WERI-Rb-1 (cell line): ENCODE measurements around the gene TGFBRAP1.

Source experiments
- DNase-seq: peaks from one replicate; pipeline ENCODE4 v3.0.0-alpha.2; 2020
- H3K27ac ChIP-seq: fragments of 250-450 bp; sonication (Bioruptor Pico); 2 replicates; pipeline ENCODE4 v1.5.1; 2020; ENCODE audit warnings: mild to moderate bottlenecking, moderate library complexity
- H3K27me3 ChIP-seq: fragments of 250-450 bp; sonication (Bioruptor Pico); 2 replicates; pipeline ENCODE4 v1.5.1; 2021; ENCODE audit warnings: mild to moderate bottlenecking, low read depth, moderate library complexity; ENCODE audit not compliant: insufficient read depth, severe bottlenecking
- H3K36me3 ChIP-seq: fragments of 250-450 bp; sonication (Bioruptor Pico); 2 replicates; pipeline ENCODE4 v1.5.1; 2020; ENCODE audit warnings: mild to moderate bottlenecking, moderate library complexity
- H3K4me3 ChIP-seq: 2 replicates; pipeline ENCODE4 v1.5.1; 2011; ENCODE audit warnings: low read depth, mild to moderate bottlenecking, control low read depth, low read length
- H3K9me3 ChIP-seq: fragments of 250-450 bp; sonication (Bioruptor Pico); 2 replicates; pipeline ENCODE4 v1.5.1; 2021; ENCODE audit warnings: mild to moderate bottlenecking, moderate library complexity; ENCODE audit not compliant: severe bottlenecking
- TF ChIP-seq, protein P1 (sequence below): IDR thresholded peaks from 2 replicates; pipeline ENCODE4 v1.5.1; 2011; ENCODE audit warnings: low read depth, mild to moderate bottlenecking, control low read depth, inconsistent platforms, low read length

The TGFBRAP1 gene

DNA sequence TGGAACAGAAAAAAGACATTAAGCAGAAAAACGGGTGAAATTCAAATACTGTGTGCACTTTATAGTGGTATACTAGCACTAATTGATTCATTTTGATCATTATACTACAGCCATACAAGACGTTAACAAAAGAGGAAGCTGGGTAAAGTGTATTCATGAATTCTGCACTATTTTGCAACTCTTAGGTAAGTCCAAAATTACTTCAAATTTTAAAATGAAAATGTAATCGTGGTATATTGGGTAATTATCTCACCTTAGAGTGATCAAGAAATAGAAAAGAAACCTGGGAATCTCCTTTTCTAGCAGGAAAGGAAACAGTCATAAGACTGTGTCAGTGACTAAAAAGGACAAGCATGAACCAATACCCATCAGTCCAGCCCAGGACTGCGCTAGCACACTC lies 5.4 kb downstream of the TGFBRAP1 start:
- Histone ChIP-seq H3K36me3 (peaks cover 8% of the 10 kb centered on the region), H3K9me3 (no peaks in the 10 kb centered on the region), H3K4me3 (no peak overlapping the region), H3K27ac (no peak overlapping the region), H3K27me3 (no peaks in the 10 kb centered on the region)
- no peak for DNase-seq
- TF ChIP-seq, protein P1, sequence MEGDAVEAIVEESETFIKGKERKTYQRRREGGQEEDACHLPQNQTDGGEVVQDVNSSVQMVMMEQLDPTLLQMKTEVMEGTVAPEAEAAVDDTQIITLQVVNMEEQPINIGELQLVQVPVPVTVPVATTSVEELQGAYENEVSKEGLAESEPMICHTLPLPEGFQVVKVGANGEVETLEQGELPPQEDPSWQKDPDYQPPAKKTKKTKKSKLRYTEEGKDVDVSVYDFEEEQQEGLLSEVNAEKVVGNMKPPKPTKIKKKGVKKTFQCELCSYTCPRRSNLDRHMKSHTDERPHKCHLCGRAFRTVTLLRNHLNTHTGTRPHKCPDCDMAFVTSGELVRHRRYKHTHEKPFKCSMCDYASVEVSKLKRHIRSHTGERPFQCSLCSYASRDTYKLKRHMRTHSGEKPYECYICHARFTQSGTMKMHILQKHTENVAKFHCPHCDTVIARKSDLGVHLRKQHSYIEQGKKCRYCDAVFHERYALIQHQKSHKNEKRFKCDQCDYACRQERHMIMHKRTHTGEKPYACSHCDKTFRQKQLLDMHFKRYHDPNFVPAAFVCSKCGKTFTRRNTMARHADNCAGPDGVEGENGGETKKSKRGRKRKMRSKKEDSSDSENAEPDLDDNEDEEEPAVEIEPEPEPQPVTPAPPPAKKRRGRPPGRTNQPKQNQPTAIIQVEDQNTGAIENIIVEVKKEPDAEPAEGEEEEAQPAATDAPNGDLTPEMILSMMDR = no peak

DNA sequence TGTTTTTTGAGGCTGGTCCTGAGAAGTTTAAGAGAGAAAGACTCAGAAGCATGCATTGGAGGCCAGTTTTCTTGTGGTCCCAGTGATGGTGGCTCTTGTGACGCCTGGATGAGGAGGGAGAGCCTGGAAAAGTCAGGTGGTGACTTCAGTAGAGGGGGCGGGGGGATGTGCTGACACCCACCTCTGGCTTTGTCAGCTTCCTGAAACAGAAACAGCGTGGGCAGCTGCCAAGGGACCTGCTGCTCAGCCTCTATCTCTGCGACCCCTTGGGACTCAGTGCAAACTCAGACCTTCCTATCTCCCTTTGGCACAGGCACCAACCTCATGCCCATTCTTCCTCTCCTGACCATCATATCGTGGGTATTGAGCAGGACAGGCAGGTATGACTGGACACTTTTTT lies 6.4 kb downstream of the TGFBRAP1 start:
- no peak for DNase-seq
- TF ChIP-seq, protein P1 = no peak
- peaks cover 8% of the 10 kb centered on the region for H3K36me3 ChIP-seq
- no peak overlapping the region for H3K4me3 ChIP-seq
- no peaks in the 10 kb centered on the region for H3K9me3 ChIP-seq
- no peak overlapping the region for H3K27ac ChIP-seq
- H3K27me3 ChIP-seq = no peaks in the 10 kb centered on the region

DNA sequence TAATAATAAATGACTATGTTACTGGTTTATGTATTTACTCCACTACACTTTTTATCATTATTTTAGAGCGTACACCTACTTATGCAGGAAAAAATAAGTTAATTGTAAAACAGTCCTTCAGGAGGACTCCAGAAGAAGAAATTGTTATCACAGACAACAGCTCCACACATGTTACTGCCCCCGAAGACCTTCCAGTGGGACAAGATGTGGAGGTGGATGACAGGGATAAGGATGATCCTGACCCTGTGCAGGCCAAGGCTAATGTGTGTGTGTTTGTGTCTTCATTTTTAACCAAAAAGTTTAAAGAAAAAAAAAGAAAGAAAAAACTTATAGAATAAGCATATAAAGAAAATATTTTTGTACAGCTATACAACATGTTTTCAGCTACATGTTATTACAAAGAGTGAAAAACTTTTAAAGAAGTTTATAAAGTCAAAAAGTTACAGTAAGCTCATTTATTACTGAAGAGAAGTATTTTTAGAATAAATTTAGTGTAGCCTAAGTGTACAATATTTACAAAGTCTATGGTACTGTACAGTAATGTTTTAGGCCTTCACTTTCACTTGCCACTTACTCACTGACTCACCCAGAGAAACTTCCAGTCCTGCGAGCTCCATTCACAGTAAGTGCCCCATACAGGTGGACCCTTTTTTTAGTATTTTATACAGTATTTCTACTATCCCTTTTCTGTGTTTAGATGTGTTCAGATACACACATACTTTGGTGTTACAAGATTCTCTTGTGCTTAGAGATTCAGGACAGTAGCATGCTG lies 7.5 kb downstream of the TGFBRAP1 start:
- no peaks in the 10 kb centered on the region for H3K27me3 ChIP-seq
- H3K4me3 ChIP-seq = no peak overlapping the region
- H3K36me3 ChIP-seq = peaks cover 8% of the 10 kb centered on the region
- H3K27ac ChIP-seq = no peak overlapping the region
- TF ChIP-seq, protein P1 = no peak
- H3K9me3 ChIP-seq = no peaks in the 10 kb centered on the region
- no peak for DNase-seq

DNA sequence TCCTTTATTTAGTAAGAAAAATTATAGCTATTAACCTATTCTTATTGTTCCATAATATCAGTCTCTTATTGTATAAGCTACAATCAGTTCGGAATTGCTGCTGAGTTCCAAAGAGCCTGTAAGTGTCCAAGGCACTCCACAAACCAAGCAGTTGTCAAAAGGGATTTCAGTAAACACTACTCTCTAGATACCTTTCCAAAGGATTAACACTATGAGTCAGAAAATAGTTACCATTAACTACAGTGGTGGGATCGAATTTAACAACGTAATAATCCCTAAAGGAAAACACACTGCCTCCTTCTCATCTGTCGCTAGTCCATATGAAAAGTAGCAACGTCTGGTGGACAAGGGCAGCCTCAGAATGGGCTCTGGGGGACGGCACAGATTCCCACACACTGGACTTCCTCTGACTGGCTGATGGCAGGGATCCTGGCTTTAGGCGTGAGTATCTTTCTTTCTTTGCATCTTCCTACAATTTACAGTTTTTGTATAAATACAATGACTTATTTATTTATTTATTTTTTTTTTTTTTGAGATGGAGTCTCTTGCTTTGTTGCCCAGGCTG lies 8.8 kb downstream of the TGFBRAP1 start:
- Histone ChIP-seq H3K27me3 (no peaks in the 10 kb centered on the region), H3K9me3 (no peaks in the 10 kb centered on the region), H3K27ac (peak overlapping the region; percentile 49), H3K4me3 (peak overlapping the region; percentile 16), H3K36me3 (peaks cover 6% of the 10 kb centered on the region; the same call in 1 of the 2 replicates)
- DNase-seq = peak; percentile 42
- TF ChIP-seq, protein P1 = no peak

DNA sequence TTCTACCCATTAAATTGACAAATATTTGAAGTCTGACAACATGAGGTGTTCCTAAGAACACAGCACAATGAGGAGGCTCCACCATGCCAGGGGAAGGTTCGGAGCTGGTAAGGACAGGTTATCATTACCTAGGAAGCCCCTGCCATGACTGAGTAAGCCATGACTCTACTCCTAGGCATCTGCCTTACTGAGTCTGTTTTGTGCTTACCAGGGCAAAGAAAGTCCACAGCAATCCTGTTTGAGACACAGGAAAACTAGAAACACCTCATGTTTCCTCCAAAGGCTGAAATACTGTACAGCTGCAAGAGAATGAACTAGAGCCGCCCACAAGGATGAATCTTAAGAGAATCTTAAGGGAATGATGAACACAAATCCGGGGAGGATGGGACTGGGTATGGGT lies 11.6 kb downstream of the TGFBRAP1 start:
- no peak overlapping the region for H3K4me3 ChIP-seq
- no peaks in the 10 kb centered on the region for H3K27me3 ChIP-seq
- no peaks in the 10 kb centered on the region; the same call in 1 of the 2 replicates for H3K36me3 ChIP-seq
- TF ChIP-seq, protein P1 = no peak
- DNase-seq = no peak
- H3K27ac ChIP-seq = no peak overlapping the region
- H3K9me3 ChIP-seq = no peaks in the 10 kb centered on the region
